Measurements from ENCODE around the gene HDDC2.
A peak's percentile ranks its signal among the peaks of the same experiment; 100 is the strongest.

Gene HDDC2

GRCh38 chr6:125254321-125254720 lies 47.4 kb downstream of the HDDC2 start:
- TF ChIP-seq, protein P1, sequence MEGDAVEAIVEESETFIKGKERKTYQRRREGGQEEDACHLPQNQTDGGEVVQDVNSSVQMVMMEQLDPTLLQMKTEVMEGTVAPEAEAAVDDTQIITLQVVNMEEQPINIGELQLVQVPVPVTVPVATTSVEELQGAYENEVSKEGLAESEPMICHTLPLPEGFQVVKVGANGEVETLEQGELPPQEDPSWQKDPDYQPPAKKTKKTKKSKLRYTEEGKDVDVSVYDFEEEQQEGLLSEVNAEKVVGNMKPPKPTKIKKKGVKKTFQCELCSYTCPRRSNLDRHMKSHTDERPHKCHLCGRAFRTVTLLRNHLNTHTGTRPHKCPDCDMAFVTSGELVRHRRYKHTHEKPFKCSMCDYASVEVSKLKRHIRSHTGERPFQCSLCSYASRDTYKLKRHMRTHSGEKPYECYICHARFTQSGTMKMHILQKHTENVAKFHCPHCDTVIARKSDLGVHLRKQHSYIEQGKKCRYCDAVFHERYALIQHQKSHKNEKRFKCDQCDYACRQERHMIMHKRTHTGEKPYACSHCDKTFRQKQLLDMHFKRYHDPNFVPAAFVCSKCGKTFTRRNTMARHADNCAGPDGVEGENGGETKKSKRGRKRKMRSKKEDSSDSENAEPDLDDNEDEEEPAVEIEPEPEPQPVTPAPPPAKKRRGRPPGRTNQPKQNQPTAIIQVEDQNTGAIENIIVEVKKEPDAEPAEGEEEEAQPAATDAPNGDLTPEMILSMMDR (IDR thresholded peaks at IDR 0.05) = no peak
- H3K9me3 ChIP-seq = no peaks in the 10 kb centered on the region
- intact Hi-C loops (cut with DNase I; ENCODE audit: low total_unique reads) = no loop called here

GRCh38 chr6:125253881-125254280 lies 47.9 kb downstream of the HDDC2 start:
- intact Hi-C loops (cut with DNase I; ENCODE audit: low total_unique reads) = no loop called here
- H3K27ac ChIP-seq = no peak overlapping the region
- no peaks in the 10 kb centered on the region for H3K36me3 ChIP-seq
- no peak overlapping the region for H3K4me3 ChIP-seq
- no peaks in the 10 kb centered on the region for H3K9me3 ChIP-seq
- peaks cover 0 to 52% (median 11%) of the 10 kb centered on the region in 4 donors for H3K4me1 ChIP-seq
- TF ChIP-seq, protein P1 (IDR thresholded peaks at IDR 0.05) = no peak
- H3K27me3 ChIP-seq = no peaks in the 10 kb centered on the region
- no peak for DNase-seq

More at GRCh38 chr6:125254321-125254720, 47.4 kb downstream of the HDDC2 start:
- peaks cover 0 to 51% (median 11%) of the 10 kb centered on the region in 4 donors for H3K4me1 ChIP-seq
- H3K36me3 ChIP-seq = no peaks in the 10 kb centered on the region
- no peaks in the 10 kb centered on the region for H3K27me3 ChIP-seq
- DNase-seq = no peak
- H3K4me3 ChIP-seq = no peak overlapping the region
- no peak overlapping the region for H3K27ac ChIP-seq

DNA sequence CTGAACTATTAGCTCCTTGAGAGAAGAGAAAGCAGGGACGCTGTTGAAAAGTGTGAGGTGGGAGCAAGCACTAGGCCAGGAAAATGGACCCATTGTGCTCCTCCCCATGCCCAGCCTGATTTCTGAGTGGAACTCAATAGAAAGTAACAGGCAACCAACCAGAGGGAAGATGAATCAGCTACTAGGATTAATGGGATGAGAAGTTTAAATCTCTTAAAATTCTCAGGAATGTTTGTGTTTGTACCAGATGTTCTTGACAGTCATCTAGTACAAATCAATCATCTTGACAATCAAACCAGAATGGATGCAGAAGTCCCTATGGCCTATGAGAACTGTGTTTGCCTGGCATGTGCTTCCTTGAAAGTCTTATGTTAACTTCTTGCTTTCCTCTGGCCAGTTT lies 48.9 kb downstream of the HDDC2 start:
- Histone ChIP-seq H3K27ac (peak overlapping the region in 1 of 2 donors; percentile 53), H3K36me3 (no peaks in the 10 kb centered on the region), H3K9me3 (no peaks in the 10 kb centered on the region), H3K4me1 (peaks cover 0 to 62% (median 11%) of the 10 kb centered on the region in 4 donors), H3K27me3 (no peaks in the 10 kb centered on the region), H3K4me3 (no peak overlapping the region)
- intact Hi-C loops (cut with DNase I; ENCODE audit: low total_unique reads) = no loop called here
- no peak for DNase-seq
- TF ChIP-seq, protein P1 (IDR thresholded peaks at IDR 0.05) = no peak

- Histone ChIP-seq H3K9me3 (no peaks in the 10 kb centered on the region), H3K27ac (peak overlapping the region; percentile 31 to 53), H3K36me3 (no peaks in the 10 kb centered on the region), H3K4me3 (peak overlapping the region in 1 of 2 donors; percentile 4), H3K27me3 (no peaks in the 10 kb centered on the region), H3K4me1 (peaks cover 0 to 68% (median 11%) of the 10 kb centered on the region in 4 donors)
- TF ChIP-seq, protein P1 (IDR thresholded peaks at IDR 0.05) = no peak
- no peak for DNase-seq
- intact Hi-C loops (cut with DNase I; ENCODE audit: low total_unique reads) = no loop called here
These were observed 50.1 kb downstream of the HDDC2 start for GRCh38 chr6:125251516-125252220.

DNA sequence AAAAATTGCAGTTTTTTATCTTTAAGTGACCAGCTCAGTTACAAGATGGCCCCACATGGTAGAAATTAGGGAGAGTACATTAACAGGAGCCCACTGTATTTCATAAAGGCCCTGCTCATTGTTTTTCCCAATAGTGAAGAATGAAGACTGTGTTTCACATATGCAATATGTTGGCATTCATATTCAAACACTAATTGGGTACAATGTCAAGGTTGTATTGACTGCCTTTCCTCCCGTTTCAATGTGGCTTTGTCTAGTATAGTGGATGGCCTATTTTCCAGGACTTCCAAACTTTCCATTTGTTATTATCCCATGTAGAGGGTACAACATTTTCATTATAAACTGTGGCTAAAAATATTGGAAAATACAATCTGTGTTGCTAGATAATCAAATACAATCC lies 51.3 kb downstream of the HDDC2 start:
- TF ChIP-seq, protein P1 (IDR thresholded peaks at IDR 0.05) = no peak
- H3K27me3 ChIP-seq = no peaks in the 10 kb centered on the region
- intact Hi-C loops (cut with DNase I; ENCODE audit: low total_unique reads) = no loop called here

More for the DNA sequence above, 51.3 kb downstream of the HDDC2 start:
- H3K36me3 ChIP-seq = no peaks in the 10 kb centered on the region
- peaks cover 0 to 78% (median 11%) of the 10 kb centered on the region in 4 donors for H3K4me1 ChIP-seq
- H3K27ac ChIP-seq = no peak overlapping the region
- no peak overlapping the region for H3K4me3 ChIP-seq
- no peaks in the 10 kb centered on the region for H3K9me3 ChIP-seq
- DNase-seq = no peak
